Fibroblast of skin of left biceps (primary cell): Measurements from ENCODE around the gene COL12A1.
A peak's percentile ranks its signal among the peaks of the same experiment; 100 is the strongest.

ENCODE experiments used
- DNase-seq, 2 experiments: peaks; one replicate each; pipeline ENCODE4 v3.0.0-alpha.2; 2013; ENCODE audit warnings: low read depth in 2 of 2

COL12A1 gene

DNA sequence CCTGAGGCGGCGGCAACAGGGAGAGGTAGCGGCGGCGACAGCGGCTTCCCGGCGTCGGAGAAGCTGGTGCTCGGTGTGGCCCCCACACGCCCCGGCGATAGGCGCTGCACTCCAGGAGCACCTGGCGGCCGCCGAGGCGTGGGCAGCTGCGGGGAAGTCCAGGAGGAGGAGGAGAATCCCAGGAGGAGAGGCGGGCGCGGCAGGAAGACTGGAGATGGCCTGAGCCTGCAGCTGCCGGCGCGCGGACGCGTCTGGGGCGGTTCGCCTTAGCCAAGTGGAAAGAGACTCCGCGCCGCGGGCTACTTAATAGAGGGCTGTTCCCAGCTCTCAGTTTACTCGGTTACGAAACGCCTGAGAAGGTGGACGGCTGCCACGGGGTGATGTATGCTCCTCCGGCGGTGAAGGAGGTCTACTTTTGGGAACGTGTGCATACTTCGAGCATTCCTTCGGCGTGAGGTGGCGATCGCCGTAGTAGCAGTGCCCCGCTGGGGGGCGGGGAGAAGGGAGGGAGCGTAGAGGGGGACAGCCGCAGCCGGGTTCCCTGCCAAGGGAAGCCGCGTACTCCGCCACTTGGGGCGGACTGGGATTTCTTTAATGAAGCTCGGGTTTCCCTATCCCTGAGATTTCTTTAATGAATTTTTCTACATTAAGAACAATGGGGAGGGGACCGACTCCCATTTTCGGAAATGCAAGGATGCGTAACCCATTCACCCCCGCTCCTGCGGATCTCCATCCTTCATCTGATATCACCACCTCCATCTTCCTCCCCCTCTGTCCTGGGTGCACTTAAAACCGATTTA lies at the start of gene COL12A1:
Gene COL12A1, minus strand, starts transcription at position 278 of the 800 bp plus-strand sequence. CDS start 3,261 bp downstream, outside the sequence.
- DNase-seq = peak; percentile 100

- no peak for DNase-seq
These were observed 44.7 kb upstream of the COL12A1 start for GRCh38 chr6:75250552-75250951.

DNA sequence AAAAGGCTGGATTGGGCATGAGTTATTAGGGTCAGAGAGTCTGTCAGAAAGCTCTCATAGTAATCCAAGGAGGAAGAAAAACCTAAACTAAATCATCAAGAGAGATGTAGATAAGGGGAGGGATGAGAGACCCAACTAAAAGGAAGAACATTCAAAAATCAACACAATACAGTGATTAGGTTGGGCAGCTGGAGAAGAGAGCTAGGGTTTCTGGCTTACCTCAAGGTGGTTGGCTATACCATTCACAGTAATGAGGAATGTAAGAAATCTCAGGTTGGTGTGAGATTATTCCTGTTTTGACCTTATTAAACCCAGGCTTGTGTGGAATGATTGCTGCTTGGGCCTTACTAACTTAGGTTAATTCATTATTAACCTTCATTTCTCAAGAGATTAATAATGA lies 44.0 kb upstream of the COL12A1 start:
- DNase-seq = no peak

- DNase-seq = no peak
These were observed 40.5 kb upstream of the COL12A1 start for GRCh38 chr6:75246386-75246785.

DNA sequence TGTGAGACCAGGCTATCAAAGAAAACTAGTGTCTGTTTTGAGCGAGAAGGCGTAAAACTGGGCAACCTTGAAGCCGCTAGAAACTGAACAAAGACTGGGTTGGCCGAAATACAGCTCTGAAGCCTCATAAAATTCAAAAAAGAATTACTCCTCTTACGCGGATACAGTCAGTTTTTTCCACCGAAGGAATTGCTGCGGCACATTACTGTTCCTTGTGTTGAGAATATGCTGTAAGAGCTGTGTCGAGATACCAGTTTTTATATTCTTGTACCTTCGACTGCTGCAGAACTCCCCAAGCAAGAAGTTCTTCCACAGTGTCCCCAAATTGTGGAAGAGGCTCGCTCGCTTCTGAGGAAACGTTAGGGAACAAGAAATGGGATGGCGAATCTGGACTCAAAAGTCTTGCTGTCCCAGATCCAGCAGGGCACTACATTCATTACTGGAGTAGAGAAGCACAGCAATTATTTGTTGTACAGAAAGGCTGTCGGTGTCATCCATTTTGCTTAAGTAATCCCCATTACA lies 38.3 kb upstream of the COL12A1 start:
- no peak for DNase-seq

DNA sequence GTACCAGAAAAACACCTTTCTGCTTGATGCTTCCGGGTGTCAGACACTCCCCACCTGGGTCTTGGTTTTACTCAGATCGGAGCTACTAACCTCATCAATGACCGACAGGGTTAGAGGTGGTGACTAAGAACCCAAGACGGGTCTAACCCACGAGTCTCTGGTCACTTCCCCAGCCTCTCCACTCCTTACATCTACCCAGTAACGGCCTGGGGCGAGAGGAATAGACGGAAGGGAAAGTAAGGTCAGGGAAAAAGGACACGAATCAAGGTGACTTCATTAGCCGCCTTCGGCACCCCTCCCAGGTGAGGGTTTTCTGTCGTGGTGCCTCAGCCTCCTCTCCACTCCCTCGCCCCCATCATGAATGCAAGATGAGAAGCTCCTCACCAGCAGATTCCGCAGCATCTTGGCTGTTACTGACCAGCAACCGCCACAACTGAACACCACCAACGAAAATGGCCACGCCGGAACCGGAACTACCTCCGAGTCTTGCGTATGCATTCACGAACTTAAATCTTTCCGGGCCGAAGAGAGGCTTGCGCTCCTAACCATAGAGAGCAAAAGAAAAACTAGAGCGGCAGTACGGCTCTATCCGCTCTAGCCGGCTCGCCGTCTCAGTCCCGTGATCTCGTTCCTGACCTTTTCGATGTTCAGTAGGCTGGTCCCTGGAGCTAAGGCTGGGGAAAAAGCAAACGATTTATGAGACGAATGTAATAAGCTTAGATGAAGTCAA lies 37.6 kb upstream of the COL12A1 start, which contains the start of gene COX7A2:
Gene COX7A2, minus strand, starts transcription at position 469 of the 730 bp plus-strand sequence. Its CDS starts 67 bp downstream, at position 402.
- DNase-seq = peak; percentile 95

DNA sequence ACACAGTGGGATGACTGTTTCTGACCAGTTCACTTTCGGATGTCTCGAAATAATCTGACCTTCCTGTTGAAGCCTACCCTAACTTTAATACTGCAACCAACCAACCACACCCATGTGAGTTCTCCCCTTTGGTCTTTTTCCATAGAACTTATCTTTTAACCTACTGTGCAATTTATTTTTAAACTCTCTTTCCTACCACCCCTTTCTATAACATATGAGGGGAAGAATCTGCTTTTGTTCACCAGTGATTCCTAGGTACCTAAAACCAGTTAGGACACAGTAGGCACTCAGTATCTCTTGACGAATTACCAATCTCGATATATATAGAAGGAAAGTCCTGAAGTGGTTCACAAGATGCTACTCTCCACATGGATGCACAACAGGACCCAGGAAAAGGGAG lies 30.8 kb upstream of the COL12A1 start:
- DNase-seq = no peak

- no peak for DNase-seq
These were observed 29.4 kb upstream of the COL12A1 start for GRCh38 chr6:75235271-75235670.

DNA sequence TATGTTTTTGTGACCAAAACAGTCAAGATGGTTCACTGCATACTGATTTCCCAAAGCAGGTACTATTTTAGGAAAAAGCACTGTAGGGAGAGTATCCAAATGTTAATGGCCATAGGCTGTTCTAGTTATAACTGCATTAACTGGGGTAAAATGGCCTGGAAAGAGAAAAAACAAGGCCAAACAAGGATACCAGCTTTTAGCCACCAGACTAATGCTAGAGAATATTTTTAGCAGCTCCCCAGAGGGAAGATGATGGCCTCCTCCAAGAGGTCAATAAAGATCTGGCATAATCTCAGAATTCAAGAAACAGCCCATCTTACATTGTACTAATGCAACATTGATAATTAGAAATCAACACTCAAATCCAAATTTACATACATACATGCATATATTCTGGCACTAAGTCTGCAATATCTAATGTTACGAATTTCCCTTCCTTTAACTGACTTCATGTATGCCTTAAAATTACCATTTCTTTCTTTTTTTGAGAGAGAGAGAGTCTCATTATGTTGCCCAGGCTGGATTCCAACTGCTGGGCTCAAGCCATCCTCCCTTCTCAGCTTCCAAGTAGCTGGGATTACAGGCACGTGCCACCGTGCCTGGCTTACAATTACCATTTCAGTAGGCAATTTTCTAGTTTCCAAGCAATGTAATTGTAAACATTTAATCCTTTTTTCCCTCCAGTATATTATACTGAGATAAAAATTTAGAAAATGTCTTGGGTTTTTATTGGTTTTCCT lies 28.4 kb upstream of the COL12A1 start:
- no peak for DNase-seq

DNA sequence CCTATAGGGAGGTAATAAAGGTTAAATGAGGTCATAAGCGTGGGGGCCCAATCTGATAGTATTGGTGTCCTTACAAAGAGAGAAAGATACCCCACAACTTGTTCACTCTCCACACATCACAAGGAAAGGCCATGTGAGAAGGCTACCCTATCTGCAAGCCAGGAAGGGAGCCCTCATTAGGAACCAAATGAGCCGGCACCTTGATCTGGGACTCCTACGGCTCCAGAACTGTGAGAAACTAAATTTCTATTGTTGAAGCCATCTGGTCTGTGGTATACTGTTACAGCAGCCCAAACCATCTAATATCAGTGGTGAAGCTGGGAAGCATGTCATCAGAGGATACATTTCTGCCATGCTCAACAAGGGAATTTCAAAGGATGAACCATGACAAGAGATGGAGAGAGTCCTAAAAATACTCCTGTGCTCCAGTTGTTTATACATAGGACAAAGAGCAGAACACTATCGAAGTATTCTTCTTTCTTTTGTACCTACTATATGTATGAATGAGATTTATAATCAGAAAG lies 27.3 kb upstream of the COL12A1 start:
- no peak for DNase-seq

- DNase-seq = no peak
These were observed 24.9 kb upstream of the COL12A1 start for GRCh38 chr6:75230484-75231325.

DNA sequence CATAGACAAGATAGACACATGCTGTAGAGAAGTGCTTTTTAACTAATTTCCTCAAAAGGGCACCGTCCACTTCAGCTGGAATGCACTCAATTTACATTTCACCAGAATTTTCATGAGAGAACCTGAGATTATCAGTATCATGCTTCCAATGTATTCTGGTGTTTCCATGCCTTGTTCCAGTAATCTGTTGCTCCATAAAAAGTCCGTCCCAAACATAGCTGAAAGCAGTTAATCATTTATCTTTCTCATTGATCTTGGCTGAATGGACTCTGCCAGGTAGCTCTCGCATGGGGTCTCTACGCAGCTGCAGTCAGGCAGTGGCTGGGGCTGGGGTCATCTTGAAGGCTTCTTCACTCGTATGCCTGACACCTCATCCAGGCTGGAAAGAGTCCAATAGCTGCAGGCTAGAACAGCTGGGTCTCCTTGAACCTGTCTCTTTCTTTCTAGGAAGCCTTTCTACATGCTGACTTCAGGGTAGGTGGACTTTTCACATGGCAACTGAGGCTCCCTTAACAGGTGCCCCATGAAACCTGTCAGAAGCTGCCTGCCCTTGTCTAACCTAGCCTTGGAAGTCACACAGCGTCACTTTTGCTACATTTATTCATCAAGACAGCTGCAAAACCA lies 18.6 kb upstream of the COL12A1 start:
- no peak for DNase-seq

- no peak for DNase-seq
These were observed 17.6 kb upstream of the COL12A1 start for GRCh38 chr6:75223428-75223827.

GRCh38 chr6:75222261-75222660 lies 16.4 kb upstream of the COL12A1 start:
- no peak for DNase-seq

DNA sequence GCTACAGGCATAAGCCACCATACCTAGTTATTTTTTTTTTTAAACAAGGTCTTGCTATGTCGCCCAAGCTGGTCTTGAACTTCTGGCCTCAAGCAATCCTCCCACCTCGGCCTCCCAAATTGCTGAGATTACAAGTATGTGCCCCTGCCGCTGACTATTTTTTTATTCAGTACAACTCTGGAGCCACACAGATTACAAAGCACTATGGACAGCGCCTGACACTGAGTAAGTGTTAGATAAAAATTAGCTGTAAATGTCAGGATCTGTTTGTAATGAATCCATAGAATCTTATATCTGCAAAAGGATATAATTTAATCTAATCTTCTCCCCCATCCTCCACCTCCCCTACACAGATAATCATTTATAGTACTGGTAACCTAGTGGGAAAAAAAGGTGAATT lies 15.3 kb upstream of the COL12A1 start:
- no peak for DNase-seq

- DNase-seq = no peak
These were observed 14.5 kb upstream of the COL12A1 start for GRCh38 chr6:75220357-75220756.

GRCh38 chr6:75219263-75219662 lies 13.4 kb upstream of the COL12A1 start:
- DNase-seq = no peak

DNA sequence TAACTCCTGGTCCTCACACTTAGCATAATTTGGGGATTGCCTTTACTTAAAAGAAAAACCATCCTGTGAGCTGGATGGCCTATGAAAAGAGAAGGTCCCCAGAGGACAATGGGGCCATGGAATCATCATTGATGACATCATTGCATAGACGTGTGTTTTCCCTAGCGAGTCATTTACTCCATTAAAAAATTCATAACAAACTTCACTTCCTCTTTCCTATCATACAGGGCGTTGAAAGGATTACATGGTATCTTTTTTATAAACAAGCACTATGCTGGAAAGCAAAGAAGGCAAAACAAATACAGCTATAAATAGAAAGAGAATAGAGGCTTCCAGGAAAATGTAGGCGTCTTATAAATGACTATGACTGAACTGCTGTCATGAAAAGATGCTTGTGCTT lies 11.3 kb upstream of the COL12A1 start:
- no peak for DNase-seq

DNA sequence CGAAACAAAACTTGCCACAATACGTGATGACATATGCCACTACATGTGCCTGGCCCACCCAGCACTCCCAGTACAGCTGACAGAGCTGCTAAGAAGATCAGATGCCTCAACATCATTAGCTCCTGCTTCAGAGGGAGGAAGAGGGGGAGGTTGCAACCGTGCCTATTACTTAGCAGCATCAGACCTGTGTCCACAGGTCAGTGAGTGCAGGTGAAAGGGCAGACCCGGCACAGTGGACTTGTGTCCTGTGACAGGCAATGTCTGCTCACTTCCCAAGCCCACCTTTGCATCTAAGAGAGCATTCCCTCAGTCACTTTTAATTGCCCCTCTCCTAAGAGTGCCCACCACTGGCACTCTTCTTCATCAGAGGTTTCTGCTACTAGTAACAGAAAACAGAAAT lies 9.4 kb upstream of the COL12A1 start:
- DNase-seq = no peak

GRCh38 chr6:75213732-75214131 lies 7.9 kb upstream of the COL12A1 start:
- no peak for DNase-seq
